HG03095 (cell line): ENCODE results near the gene KLHL4.
"Not testable (repeated sequence)": the region's sequence is repeated elsewhere in the genome, so short reads cannot be mapped to it uniquely, and the experiment has no call there.

ENCODE experiments used
- ATAC-seq: cut with Tn5 transposase; IDR thresholded peaks from one replicate; pipeline ENCODE4 v1.9.1; 2021; ENCODE audit warnings: moderate library complexity; ENCODE audit not compliant: unreplicated experiment

The KLHL4 gene

DNA sequence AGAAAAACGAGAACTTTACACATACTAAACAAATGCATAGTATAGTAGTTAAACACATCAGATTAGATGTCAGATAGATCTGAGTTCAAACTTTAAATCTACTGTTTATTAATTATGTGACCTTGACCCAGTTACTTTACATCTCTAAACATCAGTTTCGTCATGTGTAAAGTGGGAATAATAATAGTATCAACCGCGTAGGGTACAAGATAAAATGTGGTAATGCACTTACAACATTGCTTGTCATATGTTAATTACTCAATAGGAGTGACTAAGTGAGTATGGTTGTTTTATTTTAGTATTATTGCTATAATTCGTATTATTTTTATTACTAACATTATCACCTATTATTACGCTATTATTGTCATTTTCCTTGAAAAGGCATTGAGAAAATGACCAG lies 144.2 kb downstream of the KLHL4 start:
- ATAC-seq, result no peak

GRCh38 chrX:87663421-87663820 lies 145.8 kb downstream of the KLHL4 start:
- ATAC-seq, result no peak

GRCh38 chrX:87664381-87664780 lies 146.8 kb downstream of the KLHL4 start:
- no peak for ATAC-seq

- no peak for ATAC-seq
Measured at GRCh38 chrX:87679849-87680248, 162.2 kb downstream of the KLHL4 start.

- no peak for ATAC-seq
Measured at GRCh38 chrX:87687703-87688102, 170.1 kb downstream of the KLHL4 start.

DNA sequence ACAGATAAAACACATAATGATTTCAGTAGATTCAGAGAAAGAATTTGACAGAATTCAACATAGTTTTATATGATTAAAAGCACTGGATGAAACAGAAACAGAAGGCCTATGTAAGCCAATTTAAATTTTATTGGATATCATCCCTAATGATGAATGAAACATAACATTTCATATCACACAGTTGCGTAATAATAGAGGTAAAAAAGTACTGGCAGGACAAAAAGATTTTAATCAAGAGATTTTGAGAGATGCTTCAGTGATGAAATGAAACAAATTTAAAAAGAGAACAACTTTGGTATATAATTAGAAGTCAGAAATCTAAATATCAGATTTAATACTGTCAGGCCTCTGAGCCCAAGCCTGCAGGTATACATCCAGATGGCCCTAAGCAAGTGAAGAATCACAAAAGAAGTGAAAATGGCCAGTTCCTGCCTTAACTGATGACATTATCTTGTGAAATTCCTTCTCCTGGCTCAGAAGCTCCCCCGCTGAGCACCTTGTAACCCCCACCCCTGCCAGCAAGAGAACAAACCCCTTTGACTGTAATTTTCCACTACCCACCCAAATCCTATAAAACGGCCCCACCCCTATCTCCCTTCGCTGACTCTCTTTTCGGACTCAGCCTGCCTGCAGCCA lies 170.6 kb downstream of the KLHL4 start:
- ATAC-seq, result not testable (repeated sequence)

DNA sequence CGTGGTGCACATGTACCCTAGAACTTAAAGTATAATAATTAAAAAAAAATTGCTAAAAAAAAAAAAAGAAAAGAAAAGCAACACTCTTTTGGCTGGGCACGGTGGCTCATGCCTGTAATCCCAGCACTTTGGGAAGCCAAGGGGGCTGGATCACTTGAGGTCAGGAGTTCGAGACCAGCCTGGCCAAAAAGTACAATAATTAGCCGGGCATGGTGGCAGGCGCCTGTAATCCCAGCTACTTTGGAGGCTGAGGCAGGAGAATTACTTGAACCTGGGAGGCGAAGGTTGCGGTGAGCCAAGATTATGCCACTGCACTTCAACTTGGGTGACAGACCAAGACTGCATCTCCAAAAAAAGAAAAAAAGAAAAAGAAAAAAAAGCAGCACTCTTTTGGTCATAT lies 171.6 kb downstream of the KLHL4 start:
- not testable (repeated sequence) for ATAC-seq

GRCh38 chrX:87693204-87693603 lies 175.6 kb downstream of the KLHL4 start:
- no peak for ATAC-seq

DNA sequence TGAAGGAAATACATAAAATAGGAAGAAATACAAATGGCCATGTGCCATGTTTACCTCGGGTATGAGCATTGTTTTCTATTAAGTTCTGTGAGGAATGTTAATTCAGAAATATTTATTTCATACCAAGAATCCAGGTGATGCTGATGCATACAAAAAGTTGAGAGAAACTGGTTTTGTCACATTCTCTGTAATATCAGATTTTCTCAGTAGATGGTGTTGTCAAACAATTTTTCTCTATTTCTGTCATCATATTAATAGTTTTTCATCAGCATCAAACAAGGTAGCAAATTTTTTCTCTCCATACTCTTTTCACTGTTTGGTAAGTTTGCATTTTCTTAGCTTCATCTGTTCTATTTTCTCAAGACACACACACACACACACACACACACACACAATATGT lies 179.8 kb downstream of the KLHL4 start:
- ATAC-seq, result no peak

GRCh38 chrX:87702795-87703194 lies 185.2 kb downstream of the KLHL4 start:
- no peak for ATAC-seq

DNA sequence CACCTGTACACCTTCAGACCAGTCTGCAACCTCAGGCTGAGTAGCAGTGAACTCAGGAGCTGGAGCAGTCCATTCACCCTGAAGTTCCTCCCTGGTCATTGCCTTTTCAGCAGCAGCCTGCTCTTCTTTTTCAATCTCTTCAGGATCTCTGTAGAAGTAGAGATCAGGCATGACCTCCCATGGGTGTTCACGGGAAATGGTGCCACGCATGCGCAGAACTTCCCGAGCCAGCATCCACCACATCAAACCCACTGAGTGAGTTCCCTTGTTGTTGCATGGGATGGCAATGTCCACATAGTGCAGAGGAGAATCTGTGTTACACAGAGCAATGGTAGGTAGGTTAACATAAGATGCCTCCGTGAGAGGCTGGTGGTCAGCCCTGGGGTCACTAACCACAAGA lies 185.9 kb downstream of the KLHL4 start:
- ATAC-seq, result not testable (repeated sequence)

DNA sequence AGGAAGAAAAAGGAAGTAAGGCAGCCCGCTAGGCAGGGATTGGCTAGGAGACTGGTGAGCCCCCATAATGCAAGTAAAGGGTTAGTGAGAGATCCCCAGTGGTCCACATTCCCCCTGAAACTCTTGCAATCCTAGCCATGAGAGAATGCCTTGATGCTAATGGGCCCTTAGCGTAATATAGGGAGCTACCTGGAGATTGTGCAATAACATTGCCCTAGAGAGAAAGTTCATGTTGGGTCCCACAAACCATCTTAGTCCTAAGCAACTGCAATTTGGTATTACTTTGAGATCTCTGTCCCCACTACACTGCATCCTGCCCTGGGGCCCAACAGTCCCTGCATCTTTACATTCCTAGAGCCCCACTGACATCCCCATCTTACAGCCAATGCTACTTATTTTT lies 188.5 kb downstream of the KLHL4 start:
- no peak for ATAC-seq

DNA sequence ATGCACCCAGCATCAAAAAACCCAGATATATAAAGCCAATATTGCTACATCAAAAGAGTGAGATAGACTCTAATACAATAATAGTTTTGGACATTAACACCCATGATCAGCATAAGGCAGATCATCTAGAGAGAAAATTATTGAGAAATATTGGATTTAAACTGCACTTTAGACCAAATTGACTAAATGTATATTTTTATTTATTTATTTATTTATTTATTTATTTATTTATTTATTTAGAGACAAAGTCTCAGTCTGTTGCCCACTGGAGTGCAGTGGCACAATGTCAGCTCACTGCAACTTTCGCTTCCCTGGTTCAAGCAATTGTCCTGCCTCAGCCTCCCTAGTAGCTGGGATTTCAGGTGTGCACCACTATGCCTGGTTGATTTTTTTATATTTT lies 193.0 kb downstream of the KLHL4 start:
- no peak for ATAC-seq
